Caco-2 (cell line): ENCODE measurements around the gene KERA. TPM values are rescaled to one million over a fixed set of nuclear protein-coding genes. Genes with fewer than 3 reads are reported as not detected.

Experiments used
- BruUV-seq: library from RNA; stranded (reverse); fragments of 400-500 nt; replicated peaks from 2 replicates; lab custom pipeline; 2021; lab: Mats Ljungman, UMichigan
- CTCF ChIA-PET: fragments of 300-600 bp; sonication (Branson Sonifier 250); formaldehyde crosslinking; loops from one replicate; lab custom pipeline; 2022; ENCODE audit warnings: antibody characterized with exemption; lab: Charles Lee
- POLR2A ChIA-PET: fragments of 300-600 bp; sonication (Branson Sonifier 250); formaldehyde crosslinking; loops from one replicate; lab custom pipeline; 2022; ENCODE audit warnings: antibody characterized with exemption; lab: Charles Lee
- DNase-seq, 2 experiments: peaks; one replicate each; pipeline versions ENCODE4 v3.0.0 to v3.0.0-alpha.2; 2020 to 2022
- H3K27me3 ChIP-seq: replicated peaks from 2 replicates; pipeline ENCODE4 v1.6.0; 2011; ENCODE audit warnings: low read length; ENCODE audit not compliant: control insufficient read depth, insufficient read depth
- H3K36me3 ChIP-seq: 2 replicates; pipeline ENCODE4 v1.5.1; 2011; ENCODE audit warnings: low read length; ENCODE audit not compliant: control insufficient read depth, insufficient read depth
- H3K4me1 ChIP-seq: fragments of 250-450 bp; sonication (Bioruptor Pico); 2 replicates; pipeline ENCODE4 v1.5.1; 2020; ENCODE audit warnings: mild to moderate bottlenecking
- H3K4me3 ChIP-seq: 2 replicates; pipeline ENCODE4 v1.5.1; 2011; ENCODE audit warnings: low read depth, mild to moderate bottlenecking, control low read depth, low read length
- H3K9me3 ChIP-seq: fragments of 250-450 bp; sonication (Bioruptor Pico); 2 replicates; pipeline ENCODE4 v1.5.1; 2020; ENCODE audit warnings: mild to moderate bottlenecking, moderate library complexity
- H3K27ac Mint-ChIP-seq: one replicate; pipeline ENCODE4 v1.8.0; 2022; ENCODE audit warnings: mixed read lengths; ENCODE audit not compliant: unreplicated experiment
- H3K27me3 Mint-ChIP-seq: one replicate; pipeline ENCODE4 v1.8.0; 2022; ENCODE audit warnings: mixed read lengths; ENCODE audit not compliant: insufficient read depth, unreplicated experiment
- H3K36me3 Mint-ChIP-seq: one replicate; pipeline ENCODE4 v1.8.0; 2022; ENCODE audit warnings: mild to moderate bottlenecking, mixed read lengths; ENCODE audit not compliant: insufficient read depth, unreplicated experiment
- H3K4me1 Mint-ChIP-seq: one replicate; pipeline ENCODE4 v1.8.0; 2022; ENCODE audit warnings: low read depth, mixed read lengths; ENCODE audit not compliant: unreplicated experiment
- H3K4me3 Mint-ChIP-seq: one replicate; pipeline ENCODE4 v1.8.0; 2022; ENCODE audit warnings: mild to moderate bottlenecking, moderate library complexity, mixed read lengths; ENCODE audit not compliant: unreplicated experiment
- H3K9me3 Mint-ChIP-seq: one replicate; pipeline ENCODE4 v1.8.0; 2022; ENCODE audit warnings: mixed read lengths; ENCODE audit not compliant: unreplicated experiment
- intact Hi-C: fragments of 100-400 bp; cut with micrococcal nuclease; formaldehyde crosslinking; loops from one replicate; pipeline ENCODE4 v1.10.0; 2022; ENCODE audit not compliant: unreplicated experiment
- total RNA-seq: library from RNA; stranded (reverse); gene quantifications from 2 replicates; pipeline ENCODE4 v1.2.3, GENCODE V29; 2022
- TF ChIP-seq, protein P1 (sequence below), 2 experiments: fragments of 200-600 bp in 1 of 2; IDR thresholded peaks; 1 replicate in 1 of 2; 2 replicates in 1 of 2; pipeline versions ENCODE4 v1.5.1 to v1.8.0; 2011 to 2022; ENCODE audit warnings: antibody characterized with exemption in 1 of 2, control low read depth in 1 of 2, inconsistent platforms in 1 of 2, low read depth in 1 of 2, low read length in 1 of 2, mild to moderate bottlenecking in 1 of 2, moderate library complexity in 1 of 2; ENCODE audit not compliant: insufficient read depth in 1 of 2, severe bottlenecking in 1 of 2, unreplicated experiment in 1 of 2

KERA gene
- total RNA-seq, 1 experiment from 2014 or later, result not detected

DNA sequence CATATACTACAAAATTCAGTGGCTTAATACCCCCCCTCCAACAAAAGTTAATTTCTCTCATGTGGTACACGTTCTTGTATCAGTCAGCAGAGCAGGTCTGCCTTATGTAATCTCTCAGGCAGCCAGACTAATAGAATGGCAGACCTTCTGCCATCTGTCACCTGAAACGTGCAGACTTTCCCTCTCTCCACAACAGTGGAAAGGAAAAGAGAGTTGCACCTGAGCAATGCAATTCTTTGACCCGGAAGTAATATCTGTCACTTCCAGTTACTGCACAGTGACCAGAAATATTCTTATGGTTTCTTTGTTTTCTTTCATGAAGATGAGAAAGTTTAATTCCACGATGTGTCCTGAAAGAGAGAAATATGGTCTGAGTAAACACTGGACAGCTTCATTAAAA is 14.4 kb downstream of the KERA start:
- Mint-ChIP-seq H3K4me3 (no peak overlapping the region), H3K27me3 (peaks cover 3% of the 10 kb centered on the region), H3K9me3 (no peaks in the 10 kb centered on the region), H3K4me1 (no peaks in the 10 kb centered on the region), H3K27ac (no peak overlapping the region), H3K36me3 (no peaks in the 10 kb centered on the region)
- intact Hi-C loops, result no loop called here
- CTCF ChIA-PET, result no interaction called here
- H3K4me1 ChIP-seq, result no peaks in the 10 kb centered on the region
- TF ChIP-seq, protein P1, sequence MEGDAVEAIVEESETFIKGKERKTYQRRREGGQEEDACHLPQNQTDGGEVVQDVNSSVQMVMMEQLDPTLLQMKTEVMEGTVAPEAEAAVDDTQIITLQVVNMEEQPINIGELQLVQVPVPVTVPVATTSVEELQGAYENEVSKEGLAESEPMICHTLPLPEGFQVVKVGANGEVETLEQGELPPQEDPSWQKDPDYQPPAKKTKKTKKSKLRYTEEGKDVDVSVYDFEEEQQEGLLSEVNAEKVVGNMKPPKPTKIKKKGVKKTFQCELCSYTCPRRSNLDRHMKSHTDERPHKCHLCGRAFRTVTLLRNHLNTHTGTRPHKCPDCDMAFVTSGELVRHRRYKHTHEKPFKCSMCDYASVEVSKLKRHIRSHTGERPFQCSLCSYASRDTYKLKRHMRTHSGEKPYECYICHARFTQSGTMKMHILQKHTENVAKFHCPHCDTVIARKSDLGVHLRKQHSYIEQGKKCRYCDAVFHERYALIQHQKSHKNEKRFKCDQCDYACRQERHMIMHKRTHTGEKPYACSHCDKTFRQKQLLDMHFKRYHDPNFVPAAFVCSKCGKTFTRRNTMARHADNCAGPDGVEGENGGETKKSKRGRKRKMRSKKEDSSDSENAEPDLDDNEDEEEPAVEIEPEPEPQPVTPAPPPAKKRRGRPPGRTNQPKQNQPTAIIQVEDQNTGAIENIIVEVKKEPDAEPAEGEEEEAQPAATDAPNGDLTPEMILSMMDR (IDR thresholded peaks at IDR 0.05; ENCODE audit: insufficient read depth in 1 of 2, low read depth in 1 of 2, low read length in 1 of 2, severe bottlenecking in 1 of 2, unreplicated experiment in 1 of 2), result no peak
- H3K36me3 ChIP-seq, result no peaks in the 10 kb centered on the region
- BruUV-seq, result no TSS peak
- no peaks in the 10 kb centered on the region for H3K27me3 ChIP-seq
- H3K9me3 ChIP-seq, result no peaks in the 10 kb centered on the region
- POLR2A ChIA-PET, result no interaction called here
- DNase-seq, result no peak
- no peak overlapping the region for H3K4me3 ChIP-seq

GRCh38 chr12:91040096-91040755 is 17.6 kb downstream of the KERA start:
- Histone ChIP-seq H3K9me3 (no peaks in the 10 kb centered on the region), H3K27me3 (no peaks in the 10 kb centered on the region), H3K4me3 (no peak overlapping the region), H3K36me3 (no peaks in the 10 kb centered on the region), H3K4me1 (no peaks in the 10 kb centered on the region)
- intact Hi-C loops, result no loop called here
- H3K9me3 Mint-ChIP-seq, result no peaks in the 10 kb centered on the region
- H3K36me3 Mint-ChIP-seq, result no peaks in the 10 kb centered on the region
- H3K27ac Mint-ChIP-seq, result no peak overlapping the region
- no peak for DNase-seq
- TF ChIP-seq, protein P1 (IDR thresholded peaks at IDR 0.05; ENCODE audit: insufficient read depth in 1 of 2, low read depth in 1 of 2, low read length in 1 of 2, severe bottlenecking in 1 of 2, unreplicated experiment in 1 of 2), result no peak
- H3K27me3 Mint-ChIP-seq, result peaks cover 3% of the 10 kb centered on the region
- ChIA-PET POLR2A (no interaction called here), CTCF (no interaction called here)
- H3K4me3 Mint-ChIP-seq, result no peak overlapping the region
- no peaks in the 10 kb centered on the region for H3K4me1 Mint-ChIP-seq
- BruUV-seq, result no TSS peak

DNA sequence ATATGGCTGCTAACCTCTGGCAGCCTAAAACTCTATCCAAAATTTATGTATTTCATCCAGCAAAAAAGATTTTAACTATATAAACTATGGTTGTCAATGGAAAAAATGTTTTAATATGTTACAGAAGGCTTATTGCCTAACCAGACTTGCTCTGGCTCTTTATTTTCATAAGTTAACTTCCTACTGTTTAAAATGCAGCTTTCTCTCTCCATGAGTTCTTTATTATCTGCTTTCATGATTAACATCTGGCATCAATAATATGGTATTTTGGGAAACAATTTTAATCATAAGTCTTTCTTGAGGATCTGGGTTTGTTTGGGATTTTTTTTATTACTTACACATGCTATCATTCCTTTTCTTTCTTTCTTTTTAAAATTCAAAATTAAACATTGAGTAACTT is 20.5 kb downstream of the KERA start:
- BruUV-seq, result no TSS peak
- Mint-ChIP-seq H3K9me3 (no peaks in the 10 kb centered on the region), H3K4me1 (no peaks in the 10 kb centered on the region), H3K27me3 (peaks cover 5% of the 10 kb centered on the region), H3K4me3 (no peak overlapping the region), H3K27ac (no peak overlapping the region), H3K36me3 (no peaks in the 10 kb centered on the region)
- no peak for DNase-seq
- POLR2A ChIA-PET, result no interaction called here
- no peaks in the 10 kb centered on the region for H3K9me3 ChIP-seq
- no peaks in the 10 kb centered on the region for H3K27me3 ChIP-seq
- intact Hi-C loops, result no loop called here
- CTCF ChIA-PET, result no interaction called here
- no peaks in the 10 kb centered on the region for H3K4me1 ChIP-seq
- H3K36me3 ChIP-seq, result no peaks in the 10 kb centered on the region
- TF ChIP-seq, protein P1 (IDR thresholded peaks at IDR 0.05; ENCODE audit: insufficient read depth in 1 of 2, low read depth in 1 of 2, low read length in 1 of 2, severe bottlenecking in 1 of 2, unreplicated experiment in 1 of 2), result no peak
- no peak overlapping the region for H3K4me3 ChIP-seq
